ENCODE measurements around the gene CDT1. TPM values are rescaled to one million over a fixed set of nuclear protein-coding genes. Genes with fewer than 3 reads are reported as not detected.
"Not testable (repeated sequence)": the region's sequence is repeated elsewhere in the genome, so short reads cannot be mapped to it uniquely, and the experiment has no call there.

The CDT1 gene
- total RNA-seq, 1 experiment from 2014 or later = 160 TPM

- POLR2A ChIA-PET = interaction anchor here (1.0 to 3.2 kb wide), 5 partner anchors 10 to 41 kb away, joined by 4 to 22 read pairs (median 7); partner anchors contain the start of genes APRT and PIEZO1
- Histone ChIP-seq H3K9me3 (ENCODE audit: control insufficient read depth in 1 of 2, insufficient read depth in 1 of 2, low read depth in 1 of 2, low read length in 2 of 2) (no peaks in the 10 kb centered on the region), H2AFZ (ENCODE audit: low read depth, low read length, poor library complexity, severe bottlenecking) (no peak overlapping the region), H3K9ac (ENCODE audit: low read length) (peak overlapping the region; percentile 50), H3K4me1 (ENCODE audit: control insufficient read depth in 1 of 2, insufficient read depth in 2 of 2, low read length in 2 of 2) (peaks cover 63 to 96% of the 10 kb centered on the region in 2 experiments), H3K36me3 (ENCODE audit: control insufficient read depth in 1 of 2, insufficient read depth in 2 of 2, low read length in 2 of 2) (peaks cover 0 to 6% of the 10 kb centered on the region in 2 experiments; a peak in 1 of 4 replicates), H3K9me2 (ENCODE audit: insufficient read depth) (no peaks in the 10 kb centered on the region), H3K79me2 (ENCODE audit: insufficient read depth, low read length) (peaks cover 99% of the 10 kb centered on the region), H3K27ac (ENCODE audit: low read depth, low read length) (peak overlapping the region; percentile 92), H3K4me2 (ENCODE audit: low read length) (peak overlapping the region; percentile 72), H3K4me3 (replicated peaks in 1 of 2; ENCODE audit: low read depth in 1 of 2, low read length in 2 of 2) (peak overlapping the region; percentile 34 to 37), H4K20me1 (ENCODE audit: insufficient read depth) (peaks cover 24% of the 10 kb centered on the region; the same call in 1 of the 2 replicates), H3K27me3 (ENCODE audit: insufficient read depth, low read length) (no peaks in the 10 kb centered on the region)
- CTCF ChIA-PET = interaction anchor here (1.3 to 1.4 kb wide), 3 partner anchors 13 to 34 kb away, joined by 4 to 11 read pairs (median 6); partner anchors contain the start of gene PIEZO1
- no peak for ATAC-seq
- DNase-seq (ENCODE audit: low read depth, low spot score) = no peak
- BruUV-seq (replicated peaks) = no TSS peak
- RAD21 ChIA-PET (ENCODE audit: low non-redundant PET in 1 of 2, low total read pairs in 2 of 2, uncharacterized antibody in 2 of 2, unreplicated experiment in 2 of 2) = interaction anchor here (0.9 to 1.0 kb wide), 2 partner anchors 14 to 34 kb away, joined by 3 read pairs; partner anchors contain the start of gene PIEZO1 (in 1 of the 2)
- intact Hi-C loops (cut with micrococcal nuclease) = no loop called here
- TF ChIP-seq YY1 (IDR thresholded peaks at IDR 0.05; ENCODE audit: extremely low read depth, insufficient replicate concordance, low read depth, low read length) (no peak), EZH2 (IDR thresholded peaks at IDR 0.05) (no peak), ZNF274 (IDR thresholded peaks at IDR 0.05; ENCODE audit: low read depth, low read length) (no peak), ELF1 (IDR thresholded peaks at IDR 0.05; ENCODE audit: borderline replicate concordance, low read depth) (no peak), ATF3 (IDR thresholded peaks at IDR 0.05) (no peak), FOSL1 (IDR thresholded peaks at IDR 0.05; ENCODE audit: low read depth) (no peak), TCF7L2 (IDR thresholded peaks at IDR 0.05; ENCODE audit: borderline replicate concordance, extremely low read depth, insufficient read depth, insufficient read length) (no peak), RAD21 (IDR thresholded peaks at IDR 0.05; ENCODE audit: low read depth) (no peak), ZFX (IDR thresholded peaks at IDR 0.05) (no peak), CEBPB (IDR thresholded peaks at IDR 0.05; ENCODE audit: low read depth) (no peak), SP1 (IDR thresholded peaks at IDR 0.05; ENCODE audit: low read depth) (no peak), POLR2A (IDR thresholded peaks at IDR 0.05; ENCODE audit: borderline replicate concordance, extremely low read depth, insufficient read depth, insufficient read length) (no peak), MAX (IDR thresholded peaks at IDR 0.05) (no peak), JUND (IDR thresholded peaks at IDR 0.05) (no peak), SIN3A (IDR thresholded peaks at IDR 0.05; ENCODE audit: low read depth) (no peak), REST (IDR thresholded peaks at IDR 0.05; ENCODE audit: low read depth) (no peak), EGR1 (IDR thresholded peaks at IDR 0.05; ENCODE audit: low read depth) (no peak)
Measured at GRCh38 chr16:88771294-88771772, 32.3 kb upstream of the CDT1 start.

- H3K9me2 ChIP-seq (ENCODE audit: insufficient read depth); BruUV-seq (replicated peaks); intact Hi-C loops (cut with micrococcal nuclease); RAD21 ChIA-PET (ENCODE audit: low non-redundant PET in 1 of 2, low total read pairs in 2 of 2, uncharacterized antibody in 2 of 2, unreplicated experiment in 2 of 2); H3K27me3 ChIP-seq (ENCODE audit: insufficient read depth, low read length); ATAC-seq; H2AFZ ChIP-seq (ENCODE audit: low read depth, low read length, poor library complexity, severe bottlenecking); H3K4me3 ChIP-seq (replicated peaks in 1 of 2; ENCODE audit: low read depth in 1 of 2, low read length in 2 of 2); H3K9me3 ChIP-seq (ENCODE audit: control insufficient read depth in 1 of 2, insufficient read depth in 1 of 2, low read depth in 1 of 2, low read length in 2 of 2); DNase-seq (ENCODE audit: low read depth, low spot score); H3K36me3 ChIP-seq (ENCODE audit: control insufficient read depth in 1 of 2, insufficient read depth in 2 of 2, low read length in 2 of 2): not testable (repeated sequence)
- H3K27ac ChIP-seq (ENCODE audit: low read depth, low read length) = peak overlapping the region; percentile 92; the same call in 1 of the 2 replicates
- H3K79me2 ChIP-seq (ENCODE audit: insufficient read depth, low read length) = peaks cover 99% of the 10 kb centered on the region
- peaks cover 24% of the 10 kb centered on the region; the same call in 1 of the 2 replicates for H4K20me1 ChIP-seq (ENCODE audit: insufficient read depth)
- CTCF ChIA-PET = interaction anchor here (1.5 kb wide), 1 partner anchor 34 kb away, joined by 9 read pairs; no protein-coding TSS in a partner anchor
- H3K4me1 ChIP-seq (ENCODE audit: control insufficient read depth in 1 of 2, insufficient read depth in 2 of 2, low read length in 2 of 2) = peaks cover 63 to 91% of the 10 kb centered on the region in 2 experiments
- POLR2A ChIA-PET = interaction anchor here (2.6 to 3.2 kb wide), 2 partner anchors 9 to 13 kb away, joined by 18 to 22 read pairs; partner anchors contain the start of gene PIEZO1
- H3K9ac ChIP-seq (ENCODE audit: low read length) = peak overlapping the region; percentile 1; the same call in 1 of the 2 replicates
- H3K4me2 ChIP-seq (ENCODE audit: low read length) = peak overlapping the region; percentile 72; the same call in 1 of the 2 replicates
Measured at GRCh38 chr16:88771781-88772180, 31.8 kb upstream of the CDT1 start.
